HL-60 (cell line): ENCODE results near the gene ZMIZ1.

Source experiments
- DNase-seq, 2 experiments: peaks; one replicate each; pipeline ENCODE4 v3.0.0-alpha.2; 2010 to 2020; ENCODE audit warnings: low read depth in 1 of 2, low spot score in 1 of 2
- H3K27ac ChIP-seq: fragments of 250-450 bp; sonication (Bioruptor Pico); replicated peaks from 2 replicates; pipeline ENCODE4 v1.5.1; 2020; ENCODE audit warnings: mild to moderate bottlenecking, moderate library complexity
- H3K27me3 ChIP-seq: fragments of 250-450 bp; sonication (Bioruptor Pico); 2 replicates; pipeline ENCODE4 v1.5.1; 2021; ENCODE audit warnings: mild to moderate bottlenecking, moderate library complexity; ENCODE audit not compliant: insufficient read depth, poor library complexity, severe bottlenecking
- H3K4me3 ChIP-seq: replicated peaks from 2 replicates; pipeline ENCODE4 v1.5.1; 2011; ENCODE audit warnings: mild to moderate bottlenecking, control low read depth, low read length; ENCODE audit not compliant: insufficient read depth
- CTCF ChIP-seq: IDR thresholded peaks from one replicate; pipeline ENCODE4 v1.5.1; 2011; ENCODE audit warnings: low read length, control low read depth, inconsistent platforms; ENCODE audit not compliant: insufficient read depth
- GABPA ChIP-seq: IDR thresholded peaks from 2 replicates; pipeline ENCODE4 v1.6.1; 2012; ENCODE audit warnings: low read depth
- POLR2AphosphoS5 ChIP-seq: IDR thresholded peaks from 2 replicates; pipeline ENCODE4 v1.6.1; 2012; ENCODE audit warnings: low read depth
- SPI1 ChIP-seq: IDR thresholded peaks from 2 replicates; pipeline ENCODE4 v1.6.1; 2012; ENCODE audit warnings: low read depth, mild to moderate bottlenecking, borderline replicate concordance
- TF ChIP-seq, protein P1 (sequence below): IDR thresholded peaks from 2 replicates; pipeline ENCODE4 v1.6.1; 2012; ENCODE audit warnings: low read depth; ENCODE audit not compliant: insufficient replicate concordance

ZMIZ1 gene

DNA sequence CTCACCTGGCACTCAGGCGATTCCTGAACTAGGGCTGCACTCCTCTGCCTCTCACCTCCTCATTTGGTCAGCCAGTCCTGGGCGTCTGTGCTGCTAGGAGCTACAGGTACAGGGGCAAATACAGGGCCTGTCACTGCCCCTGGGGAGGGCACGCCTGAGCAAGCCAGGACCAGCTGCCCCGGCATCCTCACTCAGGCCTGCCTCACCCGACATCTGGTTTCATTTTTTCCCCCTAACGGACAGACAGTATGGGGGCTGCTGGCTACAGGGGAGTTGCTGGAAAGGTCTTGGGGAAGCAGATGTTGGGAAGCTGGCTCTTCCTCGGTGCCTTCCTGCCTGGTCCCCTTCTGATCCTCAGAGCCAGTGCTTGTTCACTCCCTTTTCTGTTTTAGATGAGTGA is 201.2 kb downstream of the ZMIZ1 start:
- H3K4me3 ChIP-seq = no peak overlapping the region
- H3K27ac ChIP-seq = peak overlapping the region; percentile 67
- TF ChIP-seq, protein P1, sequence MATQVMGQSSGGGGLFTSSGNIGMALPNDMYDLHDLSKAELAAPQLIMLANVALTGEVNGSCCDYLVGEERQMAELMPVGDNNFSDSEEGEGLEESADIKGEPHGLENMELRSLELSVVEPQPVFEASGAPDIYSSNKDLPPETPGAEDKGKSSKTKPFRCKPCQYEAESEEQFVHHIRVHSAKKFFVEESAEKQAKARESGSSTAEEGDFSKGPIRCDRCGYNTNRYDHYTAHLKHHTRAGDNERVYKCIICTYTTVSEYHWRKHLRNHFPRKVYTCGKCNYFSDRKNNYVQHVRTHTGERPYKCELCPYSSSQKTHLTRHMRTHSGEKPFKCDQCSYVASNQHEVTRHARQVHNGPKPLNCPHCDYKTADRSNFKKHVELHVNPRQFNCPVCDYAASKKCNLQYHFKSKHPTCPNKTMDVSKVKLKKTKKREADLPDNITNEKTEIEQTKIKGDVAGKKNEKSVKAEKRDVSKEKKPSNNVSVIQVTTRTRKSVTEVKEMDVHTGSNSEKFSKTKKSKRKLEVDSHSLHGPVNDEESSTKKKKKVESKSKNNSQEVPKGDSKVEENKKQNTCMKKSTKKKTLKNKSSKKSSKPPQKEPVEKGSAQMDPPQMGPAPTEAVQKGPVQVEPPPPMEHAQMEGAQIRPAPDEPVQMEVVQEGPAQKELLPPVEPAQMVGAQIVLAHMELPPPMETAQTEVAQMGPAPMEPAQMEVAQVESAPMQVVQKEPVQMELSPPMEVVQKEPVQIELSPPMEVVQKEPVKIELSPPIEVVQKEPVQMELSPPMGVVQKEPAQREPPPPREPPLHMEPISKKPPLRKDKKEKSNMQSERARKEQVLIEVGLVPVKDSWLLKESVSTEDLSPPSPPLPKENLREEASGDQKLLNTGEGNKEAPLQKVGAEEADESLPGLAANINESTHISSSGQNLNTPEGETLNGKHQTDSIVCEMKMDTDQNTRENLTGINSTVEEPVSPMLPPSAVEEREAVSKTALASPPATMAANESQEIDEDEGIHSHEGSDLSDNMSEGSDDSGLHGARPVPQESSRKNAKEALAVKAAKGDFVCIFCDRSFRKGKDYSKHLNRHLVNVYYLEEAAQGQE = no peak
- 0 out of 2 replicates have a peak, but pooled peaks have one; percentile 10 for TF ChIP-seq POLR2AphosphoS5
- DNase-seq = no peak
- no peaks in the 10 kb centered on the region for H3K27me3 ChIP-seq

- TF ChIP-seq GABPA = no peak
- TF ChIP-seq SPI1 = peak; percentile 72; the same call in 1 of the 2 replicates
- TF ChIP-seq POLR2AphosphoS5 = peak; percentile 92
- DNase-seq = peak; percentile 70 to 92
- no peak overlapping the region for H3K4me3 ChIP-seq
- peak overlapping the region; percentile 67 for H3K27ac ChIP-seq
- H3K27me3 ChIP-seq = no peaks in the 10 kb centered on the region
Observed at GRCh38 chr10:79270466-79271246, 201.9 kb downstream of the ZMIZ1 start.

DNA sequence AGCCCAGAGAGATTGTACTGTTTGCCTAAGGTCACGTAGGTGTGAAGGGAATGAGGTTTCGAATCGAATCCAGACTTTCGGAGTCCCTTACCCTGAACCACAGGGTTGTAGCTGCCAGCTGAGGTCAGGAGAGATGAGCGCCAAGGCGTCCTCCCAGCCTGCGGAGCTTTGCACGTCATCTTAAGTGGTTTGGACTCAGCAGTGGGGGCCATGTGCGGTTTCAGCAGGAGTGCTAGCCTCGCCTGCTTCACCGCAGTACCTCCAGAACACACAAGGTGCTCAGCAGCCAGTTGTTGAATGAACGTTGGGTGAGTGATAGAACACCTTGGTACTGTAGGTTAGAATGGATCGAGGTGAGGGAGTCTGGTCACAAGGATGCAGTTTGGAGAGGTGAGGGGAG is 203.6 kb downstream of the ZMIZ1 start:
- no peaks in the 10 kb centered on the region for H3K27me3 ChIP-seq
- H3K4me3 ChIP-seq = no peak overlapping the region
- DNase-seq = no peak
- no peak for TF ChIP-seq CTCF
- TF ChIP-seq, protein P1 = no peak
- TF ChIP-seq POLR2AphosphoS5 = no peak
- TF ChIP-seq SPI1 = no peak
- no peak for TF ChIP-seq GABPA
- no peak overlapping the region for H3K27ac ChIP-seq

DNA sequence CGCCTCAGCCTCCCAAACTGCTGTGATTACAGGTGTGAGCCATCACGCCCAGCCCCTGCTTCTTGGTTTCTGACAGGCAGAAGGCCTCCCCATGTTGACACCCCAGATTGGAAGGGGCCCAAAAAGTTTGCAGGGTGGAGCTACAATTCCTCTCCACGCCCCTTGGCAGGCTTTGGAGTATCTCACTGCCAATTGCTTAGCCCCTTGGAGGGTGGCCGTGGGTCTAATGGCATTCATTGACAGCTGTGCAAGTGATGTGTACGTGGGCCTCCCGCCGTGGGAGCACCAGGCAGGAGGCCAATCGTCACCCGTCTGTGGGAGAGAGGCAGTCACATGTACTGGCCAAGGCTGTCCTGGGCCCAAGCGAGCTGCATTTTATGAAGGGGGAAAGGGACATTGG is 204.8 kb downstream of the ZMIZ1 start:
- TF ChIP-seq SPI1 (no peak), CTCF (no peak)
- no peak overlapping the region for H3K4me3 ChIP-seq
- H3K27me3 ChIP-seq = no peaks in the 10 kb centered on the region
- no peak for DNase-seq
- H3K27ac ChIP-seq = peak overlapping the region; percentile 33; the same call in 1 of the 2 replicates
